NCI-H1417 (cell line): ENCODE results near the gene STK36.

Experiments used
- DNase-seq, 3 experiments: peaks; one replicate each; lab custom pipeline; 2025; lab: John Stamatoyannopoulos, UW

The STK36 gene, protein sequence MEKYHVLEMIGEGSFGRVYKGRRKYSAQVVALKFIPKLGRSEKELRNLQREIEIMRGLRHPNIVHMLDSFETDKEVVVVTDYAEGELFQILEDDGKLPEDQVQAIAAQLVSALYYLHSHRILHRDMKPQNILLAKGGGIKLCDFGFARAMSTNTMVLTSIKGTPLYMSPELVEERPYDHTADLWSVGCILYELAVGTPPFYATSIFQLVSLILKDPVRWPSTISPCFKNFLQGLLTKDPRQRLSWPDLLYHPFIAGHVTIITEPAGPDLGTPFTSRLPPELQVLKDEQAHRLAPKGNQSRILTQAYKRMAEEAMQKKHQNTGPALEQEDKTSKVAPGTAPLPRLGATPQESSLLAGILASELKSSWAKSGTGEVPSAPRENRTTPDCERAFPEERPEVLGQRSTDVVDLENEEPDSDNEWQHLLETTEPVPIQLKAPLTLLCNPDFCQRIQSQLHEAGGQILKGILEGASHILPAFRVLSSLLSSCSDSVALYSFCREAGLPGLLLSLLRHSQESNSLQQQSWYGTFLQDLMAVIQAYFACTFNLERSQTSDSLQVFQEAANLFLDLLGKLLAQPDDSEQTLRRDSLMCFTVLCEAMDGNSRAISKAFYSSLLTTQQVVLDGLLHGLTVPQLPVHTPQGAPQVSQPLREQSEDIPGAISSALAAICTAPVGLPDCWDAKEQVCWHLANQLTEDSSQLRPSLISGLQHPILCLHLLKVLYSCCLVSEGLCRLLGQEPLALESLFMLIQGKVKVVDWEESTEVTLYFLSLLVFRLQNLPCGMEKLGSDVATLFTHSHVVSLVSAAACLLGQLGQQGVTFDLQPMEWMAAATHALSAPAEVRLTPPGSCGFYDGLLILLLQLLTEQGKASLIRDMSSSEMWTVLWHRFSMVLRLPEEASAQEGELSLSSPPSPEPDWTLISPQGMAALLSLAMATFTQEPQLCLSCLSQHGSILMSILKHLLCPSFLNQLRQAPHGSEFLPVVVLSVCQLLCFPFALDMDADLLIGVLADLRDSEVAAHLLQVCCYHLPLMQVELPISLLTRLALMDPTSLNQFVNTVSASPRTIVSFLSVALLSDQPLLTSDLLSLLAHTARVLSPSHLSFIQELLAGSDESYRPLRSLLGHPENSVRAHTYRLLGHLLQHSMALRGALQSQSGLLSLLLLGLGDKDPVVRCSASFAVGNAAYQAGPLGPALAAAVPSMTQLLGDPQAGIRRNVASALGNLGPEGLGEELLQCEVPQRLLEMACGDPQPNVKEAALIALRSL (N-terminal part only)

DNA sequence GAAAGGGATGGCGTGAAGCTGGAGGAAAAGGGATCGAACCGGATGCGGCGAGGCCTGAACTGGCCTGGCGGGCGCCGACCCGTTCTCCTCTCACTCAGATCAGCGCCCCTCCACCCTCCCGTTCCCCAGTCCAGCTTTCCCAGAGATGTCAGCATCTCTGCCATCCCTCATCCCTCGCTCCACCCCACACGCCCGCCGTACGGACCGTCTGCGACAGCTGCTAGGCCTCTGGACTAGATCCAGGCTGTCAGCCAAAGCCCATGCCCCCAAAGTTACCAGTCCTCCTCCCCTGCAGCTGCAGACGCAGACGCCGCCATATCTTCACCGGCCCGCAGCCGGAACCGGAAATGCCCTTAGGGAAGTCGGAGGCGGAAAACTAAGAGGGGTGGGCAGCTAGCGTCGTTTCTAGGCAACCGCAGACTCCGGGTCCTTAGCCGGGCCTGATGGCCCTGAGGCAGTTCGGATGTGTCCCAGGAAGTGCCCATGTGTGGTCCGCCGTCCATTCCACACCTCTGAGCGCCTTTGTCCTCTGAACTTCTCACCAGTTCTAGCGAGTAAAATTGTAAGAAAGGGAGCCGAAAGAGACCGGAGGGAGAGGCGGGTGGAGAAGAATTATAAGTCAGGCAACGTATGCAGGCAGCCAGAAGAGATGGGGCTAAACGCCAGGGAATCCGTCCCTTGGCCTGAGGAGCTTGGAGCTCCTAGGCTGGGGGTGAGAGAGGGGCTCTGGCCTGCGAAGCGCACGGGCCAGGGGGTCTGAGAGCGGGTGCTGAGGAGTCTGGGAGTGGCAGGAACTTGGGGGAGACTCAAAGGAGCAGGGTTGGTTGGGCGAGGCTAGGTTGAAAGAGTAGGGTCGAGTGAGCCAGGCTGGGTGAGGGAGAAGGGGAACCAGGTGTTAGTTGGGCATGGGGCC lies at the start of gene STK36, which contains the start of gene RNF25:
Gene STK36 (plus strand): TSS at position 433 of the 913 bp plus-strand sequence. CDS start 744 bp downstream, outside the sequence.
Gene RNF25 (minus strand): TSS at position 349 of the 913 bp plus-strand sequence. CDS start 32 bp downstream, at position 317.
- DNase-seq = peak; percentile 66 to 93 (median 87)

DNA sequence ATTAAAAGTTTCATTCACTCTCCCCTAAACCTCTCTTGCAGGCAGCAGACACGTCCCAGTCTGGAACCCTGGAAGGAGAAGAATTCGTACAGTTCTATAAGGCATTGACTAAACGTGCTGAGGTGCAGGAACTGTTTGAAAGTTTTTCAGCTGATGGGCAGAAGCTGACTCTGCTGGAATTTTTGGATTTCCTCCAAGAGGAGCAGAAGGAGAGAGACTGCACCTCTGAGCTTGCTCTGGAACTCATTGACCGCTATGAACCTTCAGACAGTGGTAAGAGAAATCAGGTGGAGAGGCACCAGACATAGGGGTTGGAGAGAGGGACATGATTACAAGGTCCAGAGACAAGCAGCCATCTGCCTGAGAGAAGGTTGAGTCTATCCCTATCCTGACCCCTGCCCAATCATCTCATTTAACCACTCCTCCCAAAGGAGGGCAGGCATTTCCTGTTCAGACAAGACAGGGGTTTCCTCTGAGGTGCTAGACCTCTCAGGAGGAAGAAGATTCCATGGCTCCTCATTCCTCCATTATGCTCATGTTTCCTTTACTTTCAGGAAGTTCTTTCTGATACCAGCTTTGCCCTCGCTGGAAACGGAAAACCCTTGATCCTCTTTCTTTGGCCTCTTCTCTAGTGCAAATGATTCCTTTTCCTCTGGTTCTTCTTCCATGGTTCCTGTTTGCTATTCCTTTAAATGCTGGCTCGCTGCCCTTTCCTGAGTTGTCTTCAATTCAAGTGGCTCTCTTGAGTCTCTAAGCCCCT lies 49.1 kb upstream of the STK36 start:
- no peak for DNase-seq

DNA sequence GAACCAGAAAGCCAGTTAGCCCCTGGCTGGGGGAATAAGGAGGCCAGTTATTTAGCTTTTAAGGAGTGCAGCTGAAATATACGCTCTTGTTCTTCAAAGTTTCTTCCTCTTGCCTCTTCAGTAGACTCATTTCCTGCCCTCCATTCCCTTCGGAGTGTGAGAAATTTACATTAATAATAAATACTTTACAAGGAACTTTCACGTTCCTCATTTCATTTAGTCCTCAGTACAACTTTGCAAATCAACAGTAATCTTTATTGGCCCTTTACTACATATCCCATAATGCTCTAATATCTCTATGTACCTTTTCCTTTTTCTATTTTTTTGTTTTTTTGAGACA lies 48.5 kb upstream of the STK36 start:
- no peak for DNase-seq

DNA sequence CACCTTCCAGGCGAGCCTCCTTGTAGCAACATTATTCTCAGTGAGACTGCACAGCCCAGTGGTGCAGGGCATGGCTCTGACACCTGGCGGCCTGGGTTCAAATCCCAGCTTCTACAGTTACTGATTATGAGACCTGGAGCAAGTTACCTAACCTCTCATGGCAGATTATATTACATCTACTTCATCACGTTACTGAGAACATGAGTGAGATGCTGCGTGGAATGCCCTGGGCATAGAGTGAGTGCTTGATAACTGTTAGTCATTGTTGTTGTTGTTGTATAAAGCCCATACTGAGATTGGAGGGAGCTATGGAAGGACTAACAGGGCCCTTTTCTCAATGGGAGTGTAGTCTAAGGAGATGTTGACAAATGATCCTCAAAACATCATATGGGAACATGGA lies 45.5 kb upstream of the STK36 start:
- DNase-seq = no peak

DNA sequence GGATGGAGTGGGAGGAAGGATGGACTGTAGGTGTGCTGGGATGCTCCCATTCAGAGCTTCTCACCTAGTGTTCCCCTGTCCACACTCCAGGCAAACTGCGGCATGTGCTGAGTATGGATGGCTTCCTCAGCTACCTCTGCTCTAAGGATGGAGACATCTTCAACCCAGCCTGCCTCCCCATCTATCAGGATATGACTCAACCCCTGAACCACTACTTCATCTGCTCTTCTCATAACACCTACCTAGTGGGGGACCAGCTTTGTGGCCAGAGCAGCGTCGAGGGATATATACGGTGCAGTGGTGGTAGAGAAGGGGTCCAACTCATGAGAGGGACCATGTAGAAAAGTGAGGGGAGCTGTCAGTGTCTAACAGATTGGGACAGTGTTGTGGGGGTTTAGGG lies 43.9 kb upstream of the STK36 start:
- no peak for DNase-seq

DNA sequence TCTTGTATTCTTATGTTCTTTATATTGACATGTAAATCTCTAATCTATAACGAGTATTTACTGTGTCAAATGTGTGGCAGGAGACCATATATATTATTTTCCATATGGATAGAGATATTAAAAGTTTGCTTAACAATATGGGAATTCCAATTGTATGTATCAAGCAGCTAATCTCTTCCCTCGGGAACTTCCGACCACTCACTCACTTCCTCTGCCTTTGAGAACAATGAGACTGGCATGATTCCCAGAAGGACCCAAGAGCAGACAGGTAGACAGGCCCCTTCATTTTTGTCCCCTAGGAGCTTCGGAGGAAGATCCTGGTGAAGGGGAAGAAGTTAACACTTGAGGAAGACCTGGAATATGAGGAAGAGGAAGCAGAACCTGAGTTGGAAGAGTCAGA lies 40.0 kb upstream of the STK36 start:
- DNase-seq = no peak

DNA sequence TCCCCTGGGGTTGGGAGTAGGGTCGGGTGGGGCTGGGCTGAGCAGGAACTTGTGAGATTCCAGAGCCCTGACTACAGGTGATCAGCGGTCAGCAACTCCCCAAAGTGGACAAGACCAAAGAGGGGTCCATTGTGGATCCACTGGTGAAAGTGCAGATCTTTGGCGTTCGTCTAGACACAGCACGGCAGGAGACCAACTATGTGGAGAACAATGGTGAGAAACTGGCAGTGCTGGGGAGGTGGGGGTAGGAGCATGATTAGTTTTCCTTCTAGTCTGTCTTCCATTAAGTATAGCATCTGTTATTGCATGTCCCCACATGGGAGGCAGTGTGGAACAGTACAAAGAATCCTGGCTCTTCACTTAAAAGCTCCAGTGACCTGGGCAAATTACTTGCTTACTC lies 36.2 kb upstream of the STK36 start:
- no peak for DNase-seq

DNA sequence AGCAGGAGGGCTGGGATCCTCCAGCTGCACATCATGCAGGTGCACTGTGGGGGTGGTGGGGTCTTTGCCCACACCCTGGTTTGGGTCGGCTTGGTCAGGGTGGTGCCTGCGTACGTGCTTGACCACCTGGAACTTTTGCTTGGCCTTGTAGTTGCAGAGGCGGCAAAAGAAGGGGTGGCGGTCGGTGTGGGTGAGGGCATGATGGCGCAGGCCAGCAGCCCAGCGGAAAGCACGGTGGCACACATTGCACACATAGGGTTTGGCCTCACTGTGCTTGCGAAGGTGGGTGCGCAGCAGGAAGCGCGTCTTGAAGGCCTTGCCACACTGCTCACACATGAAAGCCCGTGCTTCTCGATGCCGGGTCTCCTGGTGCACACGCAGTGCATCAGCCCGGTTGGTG lies 33.5 kb upstream of the STK36 start:
- no peak for DNase-seq

DNA sequence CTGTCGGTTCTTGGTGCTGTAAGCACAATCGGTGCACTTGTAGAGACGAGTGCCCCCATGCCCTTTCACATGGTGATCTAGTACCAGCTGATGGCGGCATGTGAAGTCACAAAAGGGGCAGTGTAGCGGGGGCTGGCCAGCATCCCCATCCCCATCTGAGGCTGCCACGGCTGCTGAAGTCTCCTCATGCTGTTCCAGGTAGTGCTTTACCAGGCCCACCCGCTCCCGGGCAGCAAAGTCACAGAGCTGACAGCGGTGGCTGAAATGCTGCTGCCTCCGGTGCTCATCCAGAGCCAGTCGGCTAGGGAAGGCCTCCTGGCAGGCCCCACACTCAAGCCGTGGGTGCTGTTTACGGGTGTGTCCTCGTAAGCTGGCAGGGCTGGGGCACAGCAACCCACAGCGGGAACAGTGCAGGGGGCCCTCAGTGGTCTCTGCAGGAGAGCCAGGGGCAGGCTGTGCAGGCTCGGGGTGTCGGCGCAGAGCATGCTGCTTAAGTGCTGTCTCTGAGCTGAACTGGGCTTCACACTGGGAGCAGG lies 29.7 kb upstream of the STK36 start:
- no peak for DNase-seq

DNA sequence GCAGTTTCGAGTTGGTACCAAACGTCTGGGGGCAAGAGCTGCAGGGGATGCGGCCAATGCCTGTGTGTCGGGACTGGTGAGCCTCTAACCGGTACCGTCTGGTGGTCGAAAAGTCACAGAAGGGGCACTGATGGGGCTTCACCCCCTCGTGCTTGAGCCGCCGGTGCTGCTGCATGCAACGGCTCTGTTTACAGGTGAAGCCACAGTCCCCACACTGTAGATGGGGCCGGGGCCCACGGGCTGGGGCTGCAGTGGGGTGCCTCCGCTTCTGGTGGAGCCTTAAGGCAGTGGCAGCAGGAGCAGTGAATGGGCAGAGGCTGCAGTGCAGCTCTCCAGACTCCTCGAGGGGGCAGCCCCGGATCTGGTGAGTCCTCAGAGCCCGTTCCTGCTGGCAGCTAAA lies 29.1 kb upstream of the STK36 start:
- DNase-seq = no peak

DNA sequence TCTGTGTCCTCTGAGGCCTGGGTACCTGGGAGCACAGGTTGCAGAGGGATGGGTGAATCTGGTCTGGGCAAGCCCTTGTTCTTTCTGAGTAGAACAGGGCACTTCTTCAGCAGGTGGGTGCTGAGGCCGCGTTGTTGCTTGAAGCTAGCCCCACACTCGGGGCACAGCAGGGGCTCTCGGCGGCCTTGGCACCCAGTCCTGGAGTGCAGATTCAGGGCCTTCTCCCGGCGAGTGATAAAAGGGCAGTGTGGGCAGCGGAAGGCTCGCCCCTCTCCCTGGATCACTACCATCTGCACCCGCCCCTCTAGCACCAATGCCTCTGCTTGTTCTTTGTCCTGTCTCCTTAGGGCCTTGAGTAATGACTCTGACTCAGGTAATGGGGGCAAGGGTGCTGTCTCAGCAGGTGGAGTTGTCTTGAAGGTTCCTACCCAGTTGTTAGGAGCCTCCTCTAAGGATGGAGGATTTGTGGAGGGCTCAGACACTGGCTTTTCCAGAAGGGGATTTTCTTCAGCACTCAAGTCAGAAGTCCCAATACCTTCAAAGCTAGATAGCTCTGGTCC lies 28.1 kb upstream of the STK36 start:
- no peak for DNase-seq

DNA sequence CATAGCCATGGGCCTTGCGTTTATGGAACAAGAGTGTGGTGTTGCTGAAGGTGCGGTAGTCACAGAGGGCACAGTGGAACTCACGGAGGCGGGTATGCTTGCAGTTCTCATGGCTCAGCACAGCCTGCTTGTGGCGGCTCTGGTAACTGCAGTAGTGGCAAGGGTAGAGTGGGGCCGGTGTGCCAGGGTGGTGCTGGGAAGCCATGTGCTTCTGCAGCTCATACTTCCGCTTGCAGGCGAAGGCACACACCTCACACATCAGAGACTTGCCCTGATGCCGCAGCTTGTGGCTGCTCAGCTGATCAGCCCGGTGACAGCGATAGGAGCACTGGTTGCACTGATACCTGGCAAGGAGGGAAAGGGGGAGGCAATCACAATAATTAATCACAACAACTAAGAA lies 27.2 kb upstream of the STK36 start:
- no peak for DNase-seq

DNA sequence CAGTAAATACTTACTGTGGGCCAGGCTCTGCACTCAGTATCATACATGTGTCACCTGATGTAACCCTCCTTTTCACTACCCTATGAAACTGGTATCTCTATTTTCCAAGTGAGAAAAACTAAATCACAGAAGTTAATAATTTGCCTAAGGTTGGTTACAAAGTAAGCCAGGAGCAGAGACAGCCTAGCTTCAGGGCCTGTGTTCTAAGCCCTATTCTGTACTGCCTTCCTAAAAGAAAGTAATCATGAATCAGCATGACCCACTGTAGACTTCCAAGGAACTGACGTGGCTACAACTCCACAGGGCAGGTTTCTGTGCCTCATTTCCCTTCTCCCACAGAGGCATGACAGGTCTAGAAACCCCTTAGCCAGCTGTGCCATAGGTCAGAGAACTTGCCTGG lies 26.8 kb upstream of the STK36 start:
- no peak for DNase-seq

DNA sequence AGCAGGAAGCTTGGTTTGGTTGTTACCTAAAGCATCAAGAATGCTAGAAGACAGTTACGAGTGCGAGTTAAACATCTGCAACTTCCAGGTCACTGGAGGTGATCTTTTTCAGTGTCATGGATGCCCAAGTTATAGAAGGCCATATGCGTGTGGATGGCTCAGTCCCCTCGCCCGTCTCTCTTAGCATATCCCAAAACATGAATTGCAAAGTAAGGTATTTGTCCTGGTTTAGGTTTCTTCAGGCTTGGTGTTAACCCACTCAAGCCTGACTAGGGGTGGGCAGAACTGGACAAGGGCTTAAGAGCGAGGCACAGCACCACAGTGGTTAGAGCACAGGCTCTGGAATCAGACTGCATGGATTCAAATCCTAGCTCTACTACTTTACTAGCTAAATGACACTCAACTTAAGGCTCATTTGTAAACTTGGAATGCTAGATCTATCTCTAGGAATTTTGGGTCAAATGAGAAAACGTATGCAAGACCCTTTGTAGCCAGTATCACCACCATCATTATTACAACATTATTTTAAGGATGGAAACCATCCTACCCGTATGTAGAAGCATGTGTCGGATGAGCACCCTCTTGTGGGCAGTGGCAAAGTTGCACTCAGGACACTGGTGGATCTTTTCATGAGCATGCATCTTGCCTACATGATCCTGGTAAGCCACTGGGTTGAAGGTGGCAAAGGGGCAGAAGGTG lies 23.6 kb upstream of the STK36 start:
- DNase-seq = peak; percentile 3 to 62 (median 29)

DNA sequence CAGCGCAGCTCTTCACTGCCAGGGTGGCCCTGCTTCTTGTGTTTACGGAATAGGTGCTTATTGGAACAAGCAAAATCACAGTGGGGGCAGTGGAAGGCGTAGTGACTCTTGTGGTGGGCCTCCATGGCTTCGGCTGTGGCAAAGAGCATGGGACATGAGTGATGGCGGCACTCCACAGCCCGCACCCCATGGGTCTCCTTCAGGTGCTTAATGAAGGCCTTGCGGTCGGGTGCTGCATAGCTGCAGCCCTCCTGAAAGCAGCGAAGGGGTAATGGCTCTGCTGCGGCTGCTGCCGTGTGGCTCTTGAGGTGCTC lies 23.1 kb upstream of the STK36 start:
- DNase-seq = no peak

DNA sequence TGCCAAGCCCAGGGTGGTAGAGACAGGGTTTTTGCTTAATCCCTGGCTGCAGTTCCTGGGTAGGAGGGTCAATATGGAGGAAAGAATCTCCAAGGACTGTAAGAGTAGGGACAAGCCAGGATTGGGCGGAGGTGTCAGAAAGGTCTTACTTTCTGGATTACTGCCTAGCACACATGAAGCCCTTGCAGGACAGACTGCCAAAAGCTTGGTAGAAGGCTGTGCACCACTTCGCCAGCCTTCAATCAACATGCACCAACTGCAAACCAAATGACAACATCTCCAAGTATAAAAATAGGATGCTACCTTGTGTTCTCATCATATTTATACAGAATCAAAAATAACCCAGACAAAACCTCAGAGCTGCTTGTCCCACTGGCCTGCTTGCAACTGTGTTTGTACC lies 16.1 kb upstream of the STK36 start:
- no peak for DNase-seq

DNA sequence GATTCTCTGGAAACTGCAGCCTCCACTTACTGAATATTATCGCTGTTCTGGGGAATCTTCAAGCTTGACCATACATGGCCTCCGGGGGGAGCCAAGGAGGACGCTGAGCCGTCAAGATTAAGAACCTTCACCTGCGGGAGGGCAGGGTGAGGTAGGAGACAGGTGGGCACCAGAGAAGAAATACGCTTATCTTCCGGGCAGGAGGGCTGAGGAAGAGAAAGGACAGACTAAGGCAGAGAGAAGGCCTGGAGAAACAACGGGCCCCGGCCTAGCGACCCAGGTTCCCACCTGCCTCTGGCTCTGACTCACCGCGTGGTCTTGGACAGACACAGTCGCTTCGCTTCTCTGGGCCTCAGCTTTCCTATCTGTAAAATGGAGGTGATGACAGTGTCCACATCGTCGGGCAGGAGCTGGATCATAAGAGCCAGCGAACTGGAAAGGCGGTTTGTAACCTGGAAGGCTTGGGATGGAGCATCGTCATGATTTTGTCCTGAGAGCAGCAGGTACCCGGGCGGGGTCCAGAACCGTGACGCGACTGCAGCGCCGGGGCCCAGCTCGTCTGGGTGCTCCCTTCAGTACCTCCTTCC lies 13.1 kb upstream of the STK36 start:
- DNase-seq = peak; percentile 12 to 66 (median 58)

DNA sequence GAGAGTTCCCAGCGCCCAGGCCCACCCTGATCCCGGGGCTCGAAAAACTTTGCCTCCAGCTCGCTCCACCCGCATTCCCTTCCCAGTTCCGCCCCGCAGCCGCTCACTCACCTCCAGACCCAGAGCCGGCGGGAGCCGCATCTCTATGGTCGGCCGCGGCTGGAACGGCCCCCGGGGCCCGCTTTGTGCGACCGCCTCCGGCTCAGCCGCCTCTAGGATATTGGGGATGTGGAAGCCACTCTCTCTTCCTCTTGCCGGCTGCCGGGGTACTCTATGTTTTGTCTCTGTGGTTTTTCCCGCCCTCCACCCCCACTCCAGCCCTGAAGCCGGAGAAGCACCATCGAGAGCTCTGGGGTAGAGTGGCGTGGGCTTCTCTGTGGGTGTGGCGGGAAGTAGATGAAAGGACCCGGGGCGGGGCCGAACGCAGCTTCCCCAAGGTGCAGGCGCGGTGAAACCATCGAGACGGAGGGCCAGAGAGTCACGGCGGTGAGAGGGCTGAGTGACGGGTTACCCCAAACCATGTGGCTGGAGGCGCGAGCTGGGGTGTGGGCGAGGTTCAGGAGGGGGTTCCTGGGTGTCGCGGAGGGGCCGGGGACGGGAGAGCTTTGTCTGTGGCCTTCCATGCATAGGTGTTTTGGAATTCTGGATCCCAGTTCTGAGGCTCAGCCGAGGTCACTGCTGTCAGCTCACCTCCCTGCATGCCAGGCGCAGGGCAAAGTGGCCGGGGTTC lies 12.5 kb upstream of the STK36 start, which contains the start of the genes BCS1L and ZNF142:
Gene BCS1L (plus strand): TSS at position 426 of the 730 bp plus-strand sequence. CDS start 1,305 bp downstream, outside the sequence.
Gene ZNF142 (minus strand): TSS at position 366 of the 730 bp plus-strand sequence. CDS start 3,194 bp downstream, outside the sequence.
- DNase-seq = peak; percentile 85 to 93 (median 93)
